C1 segment of cervical spinal cord (tissue), 14 donors: ENCODE results near the gene KIF3C.
A peak's percentile ranks its signal among the peaks of the same experiment; 100 is the strongest.

Source experiments
- DNase-seq, 14 donors: peaks; one replicate each; lab custom pipeline; 2025; lab: John Stamatoyannopoulos, UW

Gene KIF3C

DNA sequence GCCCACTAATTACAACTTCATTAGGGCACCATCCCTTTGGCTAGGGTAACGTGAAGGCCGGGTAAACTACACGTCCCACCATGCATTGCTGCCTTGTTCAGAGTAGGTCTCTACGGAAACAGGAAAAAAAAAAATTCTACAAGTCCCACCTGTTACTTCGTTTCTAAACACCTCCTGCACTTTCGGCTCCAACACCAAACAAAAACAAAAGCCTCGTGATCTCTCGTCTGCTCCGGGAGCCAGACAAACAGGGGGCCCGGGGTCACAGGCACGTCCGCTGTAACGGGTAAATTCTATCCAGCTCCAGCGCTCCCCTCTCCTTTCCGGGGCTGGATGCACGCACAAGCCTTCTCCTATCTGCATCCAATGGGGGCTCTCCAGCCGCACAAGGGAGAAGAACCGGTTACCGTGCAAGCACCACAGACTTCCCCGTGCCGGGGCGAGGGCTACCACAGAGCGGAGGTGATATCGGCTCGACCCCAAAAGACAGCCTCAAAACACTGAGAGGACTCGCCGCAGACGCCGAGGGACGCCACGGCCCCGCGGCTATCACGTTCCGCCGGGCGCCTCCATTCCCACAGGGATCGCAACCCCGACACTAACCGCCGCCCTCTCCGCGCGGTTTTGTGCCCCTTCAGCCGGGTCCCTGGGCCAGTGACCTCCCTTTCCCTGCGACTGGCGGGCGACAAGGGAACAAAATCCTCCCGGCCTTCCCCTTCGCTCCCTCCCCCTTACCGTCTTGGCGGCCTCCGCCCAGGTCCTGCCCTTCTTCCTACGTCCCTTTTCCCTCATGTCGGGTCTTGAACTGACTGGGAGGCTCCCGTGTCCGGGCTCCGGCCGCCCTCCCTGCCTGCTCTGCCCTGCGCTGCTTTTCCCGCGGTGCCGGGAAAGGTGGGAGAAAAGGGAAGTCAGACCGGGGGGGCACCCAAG is 104.6 kb downstream of the KIF3C start:
- peak in 11 of 14 donors; percentile 28 to 77 (median 60) for DNase-seq
